ENCODE measurements around the gene SEZ6L.

The SEZ6L gene

DNA sequence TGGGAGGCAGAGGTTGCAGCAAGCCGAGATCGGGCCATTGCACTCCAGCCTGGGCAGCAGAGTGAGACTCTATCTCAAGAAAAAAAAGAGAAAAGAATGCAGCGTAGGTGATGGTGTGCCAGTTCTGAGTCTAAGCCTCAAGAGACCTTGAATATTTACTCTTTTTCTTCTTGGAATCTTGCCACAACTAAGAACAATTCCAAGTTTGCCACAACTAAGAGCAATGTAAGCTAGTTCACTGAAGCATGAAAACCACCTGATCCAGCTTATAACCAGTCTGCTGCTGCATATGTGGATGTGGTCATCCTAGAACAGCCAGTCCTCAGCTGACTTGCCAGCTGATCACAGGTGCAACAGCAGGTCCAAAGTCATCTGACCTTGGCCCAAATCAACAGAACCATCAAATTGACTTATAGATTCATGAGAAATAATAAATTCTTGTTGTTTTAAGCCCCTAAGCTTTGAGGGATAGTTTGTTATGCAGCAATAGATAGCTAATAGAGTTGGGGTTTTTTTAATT lies 25.4 kb upstream of the SEZ6L start:
- H3K27me3 ChIP-seq = peaks cover 28% of the 10 kb centered on the region
- H3K4me3 ChIP-seq (ENCODE audit: low read depth in 1 of 2, low read length in 1 of 2) = no peak overlapping the region
- TF ChIP-seq, protein P1, sequence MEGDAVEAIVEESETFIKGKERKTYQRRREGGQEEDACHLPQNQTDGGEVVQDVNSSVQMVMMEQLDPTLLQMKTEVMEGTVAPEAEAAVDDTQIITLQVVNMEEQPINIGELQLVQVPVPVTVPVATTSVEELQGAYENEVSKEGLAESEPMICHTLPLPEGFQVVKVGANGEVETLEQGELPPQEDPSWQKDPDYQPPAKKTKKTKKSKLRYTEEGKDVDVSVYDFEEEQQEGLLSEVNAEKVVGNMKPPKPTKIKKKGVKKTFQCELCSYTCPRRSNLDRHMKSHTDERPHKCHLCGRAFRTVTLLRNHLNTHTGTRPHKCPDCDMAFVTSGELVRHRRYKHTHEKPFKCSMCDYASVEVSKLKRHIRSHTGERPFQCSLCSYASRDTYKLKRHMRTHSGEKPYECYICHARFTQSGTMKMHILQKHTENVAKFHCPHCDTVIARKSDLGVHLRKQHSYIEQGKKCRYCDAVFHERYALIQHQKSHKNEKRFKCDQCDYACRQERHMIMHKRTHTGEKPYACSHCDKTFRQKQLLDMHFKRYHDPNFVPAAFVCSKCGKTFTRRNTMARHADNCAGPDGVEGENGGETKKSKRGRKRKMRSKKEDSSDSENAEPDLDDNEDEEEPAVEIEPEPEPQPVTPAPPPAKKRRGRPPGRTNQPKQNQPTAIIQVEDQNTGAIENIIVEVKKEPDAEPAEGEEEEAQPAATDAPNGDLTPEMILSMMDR (IDR thresholded peaks at IDR 0.05) = no peak
- H3K36me3 ChIP-seq = no peaks in the 10 kb centered on the region
- H3K4me1 ChIP-seq (ENCODE audit: control insufficient read depth in 1 of 2, insufficient read depth in 1 of 2, low read depth in 1 of 2, low read length in 1 of 2) = no peaks in the 10 kb centered on the region
- H3K9me3 ChIP-seq = no peaks in the 10 kb centered on the region
- no peak overlapping the region for H3K27ac ChIP-seq

DNA sequence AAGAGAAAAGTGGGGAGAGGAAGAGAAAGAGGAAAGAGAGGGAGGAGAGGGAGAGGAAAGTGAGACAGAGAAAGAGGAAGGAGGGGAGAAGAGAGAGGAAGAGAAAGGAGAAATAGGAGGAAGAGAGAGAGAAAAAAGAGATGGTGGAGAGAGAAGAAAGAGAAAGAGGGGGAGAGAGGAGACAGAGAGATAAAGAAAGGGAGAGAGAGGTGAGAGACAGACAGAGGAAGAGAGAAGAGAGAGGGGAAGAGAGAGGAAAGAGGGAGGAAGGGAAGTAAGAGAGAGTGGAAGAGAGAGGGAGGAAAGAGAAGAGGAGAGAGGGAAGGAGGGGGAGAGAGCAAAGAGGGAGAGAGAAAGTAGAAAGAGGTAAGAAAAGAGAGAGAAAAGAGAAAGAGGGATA lies 9.4 kb upstream of the SEZ6L start:
- H3K27me3 ChIP-seq = peaks cover 51% of the 10 kb centered on the region
- H3K36me3 ChIP-seq = no peaks in the 10 kb centered on the region
- TF ChIP-seq, protein P1 (IDR thresholded peaks at IDR 0.05) = no peak
- H3K4me1 ChIP-seq (ENCODE audit: control insufficient read depth in 1 of 2, insufficient read depth in 1 of 2, low read depth in 1 of 2, low read length in 1 of 2) = no peaks in the 10 kb centered on the region
- H3K27ac ChIP-seq = no peak overlapping the region
- H3K4me3 ChIP-seq (ENCODE audit: low read depth in 1 of 2, low read length in 1 of 2) = no peak overlapping the region
- H3K9me3 ChIP-seq = no peaks in the 10 kb centered on the region

DNA sequence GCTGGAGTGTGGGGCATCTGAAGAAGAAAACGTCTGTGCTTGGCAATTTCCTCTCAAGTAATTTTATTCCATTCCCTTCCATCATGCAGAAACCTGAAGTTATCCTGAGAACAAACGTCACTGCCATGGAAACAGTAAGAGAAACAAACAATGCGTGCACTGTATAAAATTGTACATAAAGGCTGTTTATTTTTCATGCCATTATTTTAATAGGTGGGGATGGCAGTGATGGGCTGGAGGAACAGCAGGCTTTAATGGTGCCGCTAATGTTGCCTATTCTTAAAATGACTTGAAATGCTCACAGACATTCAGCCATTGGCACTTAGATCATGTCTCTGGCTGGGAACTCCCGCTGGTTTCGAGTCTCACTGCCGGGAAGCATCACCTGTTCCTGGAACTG lies 7.5 kb upstream of the SEZ6L start:
- no peaks in the 10 kb centered on the region for H3K4me1 ChIP-seq (ENCODE audit: control insufficient read depth in 1 of 2, insufficient read depth in 1 of 2, low read depth in 1 of 2, low read length in 1 of 2)
- H3K4me3 ChIP-seq (ENCODE audit: low read depth in 1 of 2, low read length in 1 of 2) = no peak overlapping the region
- H3K27me3 ChIP-seq = peaks cover 69% of the 10 kb centered on the region
- H3K27ac ChIP-seq = no peak overlapping the region
- TF ChIP-seq, protein P1 (IDR thresholded peaks at IDR 0.05) = no peak
- no peaks in the 10 kb centered on the region for H3K36me3 ChIP-seq
- no peaks in the 10 kb centered on the region for H3K9me3 ChIP-seq

DNA sequence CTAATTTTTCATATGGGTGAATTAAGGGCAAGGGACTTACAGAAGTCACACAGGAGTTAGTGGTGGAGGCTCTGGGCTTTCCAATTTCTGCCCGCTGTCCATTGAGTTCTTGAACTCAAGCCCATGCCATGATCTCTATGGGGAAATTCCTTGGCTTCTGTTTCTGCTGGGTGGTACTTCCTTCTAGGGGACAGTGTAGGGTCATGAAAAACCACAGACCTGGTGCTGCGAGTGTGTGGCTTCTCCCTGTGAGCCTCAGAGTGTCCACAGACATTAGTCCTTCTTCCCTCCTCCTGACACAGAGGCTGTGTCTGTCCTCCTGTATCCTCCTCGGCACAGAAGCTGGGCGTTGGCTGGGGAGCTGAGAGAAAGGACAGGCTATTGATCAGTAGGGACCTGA lies 6.3 kb upstream of the SEZ6L start:
- Histone ChIP-seq H3K4me3 (ENCODE audit: low read depth in 1 of 2, low read length in 1 of 2) (no peak overlapping the region), H3K9me3 (no peaks in the 10 kb centered on the region), H3K27me3 (peaks cover 81% of the 10 kb centered on the region)

DNA sequence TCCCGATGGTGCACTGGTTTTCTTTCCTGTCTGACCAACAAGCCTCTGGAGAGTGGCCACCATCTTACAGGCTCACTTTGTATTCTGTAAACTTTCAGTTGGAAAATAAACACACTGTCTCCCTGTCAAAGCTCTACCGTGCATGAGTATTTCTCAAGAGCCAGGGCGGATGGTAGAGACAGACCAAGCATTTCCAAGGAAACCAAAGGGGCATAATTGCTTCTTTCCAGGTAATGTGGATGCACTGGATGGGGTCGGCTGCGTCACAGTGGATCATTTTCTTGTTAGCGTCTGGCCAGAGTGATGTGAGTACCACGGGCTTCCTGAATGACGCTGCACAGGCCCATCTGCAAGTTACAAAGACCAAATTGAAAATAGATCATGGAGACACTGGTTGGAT lies 5.1 kb upstream of the SEZ6L start:
- H3K27ac ChIP-seq = no peak overlapping the region
- TF ChIP-seq, protein P1 (IDR thresholded peaks at IDR 0.05) = no peak
- H3K4me1 ChIP-seq (ENCODE audit: control insufficient read depth in 1 of 2, insufficient read depth in 1 of 2, low read depth in 1 of 2, low read length in 1 of 2) = peaks cover 0 to under 1% of the 10 kb centered on the region in 2 experiments
- H3K4me3 ChIP-seq (ENCODE audit: low read depth in 1 of 2, low read length in 1 of 2) = no peak overlapping the region
- H3K36me3 ChIP-seq = no peaks in the 10 kb centered on the region
- H3K9me3 ChIP-seq = no peaks in the 10 kb centered on the region
- H3K27me3 ChIP-seq = peaks cover 88% of the 10 kb centered on the region

More for the DNA sequence above, 6.3 kb upstream of the SEZ6L start:
- H3K4me1 ChIP-seq (ENCODE audit: control insufficient read depth in 1 of 2, insufficient read depth in 1 of 2, low read depth in 1 of 2, low read length in 1 of 2) = no peaks in the 10 kb centered on the region
- no peaks in the 10 kb centered on the region for H3K36me3 ChIP-seq
- TF ChIP-seq, protein P1 (IDR thresholded peaks at IDR 0.05) = no peak
- H3K27ac ChIP-seq = no peak overlapping the region

All from neutrophil (primary cell).